ENCODE measurements around the gene BRINP2. TPM values are rescaled to one million over a fixed set of nuclear protein-coding genes. Genes with fewer than 3 reads are reported as not detected.

BRINP2 gene
- total RNA-seq, 4 donors from 2014 or later: not detected

- Histone ChIP-seq H3K9me3 (no peaks in the 10 kb centered on the region), H3K27ac (peak overlapping the region in 1 of 3 donors; percentile 28), H3K27me3 (no peaks in the 10 kb centered on the region), H3K4me3 (replicated peaks in 1 of 3) (no peak overlapping the region), H3K4me1 (peaks cover 0 to 12% of the 10 kb centered on the region in 2 donors), H3K36me3 (no peaks in the 10 kb centered on the region)
- intact Hi-C loops (cut with DNase I): no loop called here
- no peak for TF ChIP-seq CTCF (IDR thresholded peaks at IDR 0.05)
- TF ChIP-seq POLR2A (IDR thresholded peaks at IDR 0.05): no peak
- no peak for DNase-seq
- 53 to 61% methylated on average over 1 of the region's 1 CpG for WGBS, 2 donors
Measured at GRCh38 chr1:177301425-177302124, 130.8 kb downstream of the BRINP2 start.

DNA sequence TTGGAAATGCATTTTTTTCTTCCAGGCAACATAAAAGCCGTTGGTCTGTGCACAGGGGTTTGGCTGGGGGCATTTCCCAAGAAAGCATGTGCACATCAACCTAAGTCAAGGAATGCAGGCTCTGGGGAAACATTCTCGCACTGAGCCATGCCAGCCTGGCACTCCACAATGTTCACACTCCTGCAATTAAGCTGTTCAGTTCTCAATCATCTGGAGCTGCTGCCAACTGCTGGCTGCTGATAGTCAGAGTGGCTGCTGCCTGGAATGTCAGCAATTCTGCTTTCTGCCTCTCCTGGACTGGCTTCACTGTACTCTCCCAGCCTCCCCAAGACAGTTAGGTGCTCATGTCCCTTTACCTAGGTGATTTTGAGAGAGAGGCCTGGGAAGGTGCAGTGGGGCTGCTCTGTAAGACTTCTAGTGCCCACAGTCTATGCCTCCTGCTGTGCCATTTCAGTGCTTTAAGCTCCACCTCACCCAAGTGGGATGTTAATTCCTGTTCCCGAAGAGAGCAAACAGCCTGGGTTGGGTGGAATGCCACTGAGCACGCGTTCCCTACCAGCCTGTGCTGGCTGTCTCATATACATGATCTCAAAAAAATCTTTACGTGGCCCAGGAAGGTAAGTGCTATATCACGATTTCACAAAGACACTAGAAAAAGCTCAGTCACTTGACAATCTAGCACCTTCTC is 131.7 kb downstream of the BRINP2 start:
- Histone ChIP-seq H3K9me3 (no peaks in the 10 kb centered on the region), H3K4me1 (peaks cover 0 to 12% of the 10 kb centered on the region in 2 donors), H3K27me3 (no peaks in the 10 kb centered on the region), H3K27ac (peak overlapping the region in 1 of 3 donors; percentile 28), H3K4me3 (replicated peaks in 1 of 3) (no peak overlapping the region), H3K36me3 (no peaks in the 10 kb centered on the region)
- 28 to 49% methylated on average over 7 of the region's 7 CpGs for WGBS, 2 donors
- TF ChIP-seq POLR2A (IDR thresholded peaks at IDR 0.05) (no peak), CTCF (IDR thresholded peaks at IDR 0.05) (no peak)
- DNase-seq: peak; percentile 84 to 88
- intact Hi-C loops (cut with DNase I): no loop called here

- H3K27ac ChIP-seq: no peak overlapping the region
- H3K4me3 ChIP-seq (replicated peaks in 1 of 3): no peak overlapping the region
- intact Hi-C loops (cut with DNase I): no loop called here
- no peak for TF ChIP-seq POLR2A (IDR thresholded peaks at IDR 0.05)
- no peak for TF ChIP-seq CTCF (IDR thresholded peaks at IDR 0.05)
- H3K9me3 ChIP-seq: no peaks in the 10 kb centered on the region
- no peaks in the 10 kb centered on the region for H3K27me3 ChIP-seq
- 51 to 62% methylated on average over 10 to 11 of the region's 11 CpGs for WGBS, 2 donors
- peaks cover 0 to 12% of the 10 kb centered on the region in 2 donors for H3K4me1 ChIP-seq
- no peak for DNase-seq
- no peaks in the 10 kb centered on the region for H3K36me3 ChIP-seq
Measured at GRCh38 chr1:177305040-177306018, 134.6 kb downstream of the BRINP2 start.

GRCh38 chr1:177306019-177306415 is 135.3 kb downstream of the BRINP2 start:
- whole genome bisulfite sequencing, 2 donors: 31 to 34% methylated on average over 3 of the region's 3 CpGs
- Histone ChIP-seq H3K36me3 (no peaks in the 10 kb centered on the region), H3K4me3 (replicated peaks in 1 of 3) (no peak overlapping the region), H3K27ac (no peak overlapping the region), H3K9me3 (no peaks in the 10 kb centered on the region), H3K27me3 (no peaks in the 10 kb centered on the region), H3K4me1 (peaks cover 0 to 12% of the 10 kb centered on the region in 2 donors)
- intact Hi-C loops (cut with DNase I): no loop called here
- no peak for DNase-seq
- TF ChIP-seq POLR2A (IDR thresholded peaks at IDR 0.05): no peak
- TF ChIP-seq CTCF (IDR thresholded peaks at IDR 0.05): no peak

Data from thyroid gland (tissue), 4 donors.